GM15510 (cell line): ENCODE data around the gene ITM2C.

Source experiments
- POLR2A ChIP-seq: IDR thresholded peaks from 3 replicates; pipeline ENCODE4 v1.6.1; 2011; ENCODE audit warnings: borderline replicate concordance; ENCODE audit not compliant: insufficient read length; ENCODE audit errors: extremely low read depth

The ITM2C gene

GRCh38 chr2:230864605-230865306 lies at the start of gene ITM2C:
ITM2C (plus strand) TSS chr2:230864942; CDS start chr2:230865026, 84 bp downstream.
- peak; percentile 72 for TF ChIP-seq POLR2A

GRCh38 chr2:230815088-230815487 lies 49.7 kb upstream of the ITM2C start:
- TF ChIP-seq POLR2A: no peak

- TF ChIP-seq POLR2A: no peak
Measured at GRCh38 chr2:230816735-230817134, 48.0 kb upstream of the ITM2C start.

- TF ChIP-seq POLR2A: no peak
Measured at GRCh38 chr2:230819433-230819832, 45.3 kb upstream of the ITM2C start.

GRCh38 chr2:230821261-230821990 lies 43.3 kb upstream of the ITM2C start:
- no peak for TF ChIP-seq POLR2A

- no peak for TF ChIP-seq POLR2A
Measured at GRCh38 chr2:230821991-230822520, 42.7 kb upstream of the ITM2C start.

- TF ChIP-seq POLR2A: no peak
Measured at GRCh38 chr2:230823264-230823964, 41.3 kb upstream of the ITM2C start.

GRCh38 chr2:230824406-230824978 lies 40.2 kb upstream of the ITM2C start:
- TF ChIP-seq POLR2A: no peak

GRCh38 chr2:230825354-230825753 lies 39.4 kb upstream of the ITM2C start:
- TF ChIP-seq POLR2A: no peak

GRCh38 chr2:230827774-230828271 lies 36.9 kb upstream of the ITM2C start:
- TF ChIP-seq POLR2A: no peak

GRCh38 chr2:230828272-230828961 lies 36.3 kb upstream of the ITM2C start:
- no peak for TF ChIP-seq POLR2A

GRCh38 chr2:230829293-230829692 lies 35.4 kb upstream of the ITM2C start:
- TF ChIP-seq POLR2A: no peak

- no peak for TF ChIP-seq POLR2A
Measured at GRCh38 chr2:230829959-230830358, 34.8 kb upstream of the ITM2C start.

- TF ChIP-seq POLR2A: no peak
Measured at GRCh38 chr2:230830428-230830827, 34.3 kb upstream of the ITM2C start.
